ENCODE data around the gene RTL3. TPM values are rescaled to one million over a fixed set of nuclear protein-coding genes. Genes with fewer than 3 reads are reported as not detected.

Gene RTL3
- total RNA-seq, 1 donor from 2014 or later = not detected

DNA sequence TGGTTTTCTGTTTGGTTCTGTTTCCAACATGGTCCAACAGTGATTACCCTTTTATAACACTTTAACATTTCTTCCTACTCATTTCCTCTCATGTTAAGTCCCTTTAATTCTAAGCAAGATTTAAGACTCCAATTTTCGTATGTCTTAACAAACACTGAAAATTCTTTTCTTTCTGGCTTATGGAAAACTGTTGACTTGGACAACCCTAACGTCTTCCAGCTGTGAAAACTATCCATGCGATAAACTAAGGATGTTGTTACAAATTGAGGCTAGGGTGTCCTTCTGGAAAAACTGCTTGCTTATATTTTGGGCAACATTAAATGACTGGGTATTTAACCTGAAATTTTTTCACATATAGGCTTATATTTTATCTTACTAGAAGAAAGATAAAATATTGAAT lies 33.9 kb upstream of the RTL3 start:
- peaks cover 11% of the 10 kb centered on the region for H3K9me3 Mint-ChIP-seq (ENCODE audit: unreplicated experiment)
- no peak overlapping the region for H3K4me3 Mint-ChIP-seq (ENCODE audit: unreplicated experiment)
- no peak for DNase-seq (ENCODE audit: extremely low spot score, unreplicated experiment)
- H3K27me3 Mint-ChIP-seq (ENCODE audit: unreplicated experiment) = peaks cover 2% of the 10 kb centered on the region
- TF ChIP-seq CTCF (IDR thresholded peaks at IDR 0.05) = no peak
- H3K36me3 Mint-ChIP-seq (ENCODE audit: unreplicated experiment) = no peaks in the 10 kb centered on the region
- H3K27ac Mint-ChIP-seq (ENCODE audit: unreplicated experiment) = peak overlapping the region; percentile 7
- H3K4me1 Mint-ChIP-seq (ENCODE audit: unreplicated experiment) = peaks cover 21% of the 10 kb centered on the region

- H3K4me1 Mint-ChIP-seq (ENCODE audit: unreplicated experiment) = peaks cover 9% of the 10 kb centered on the region
- H3K27me3 Mint-ChIP-seq (ENCODE audit: unreplicated experiment) = peaks cover 6% of the 10 kb centered on the region
- H3K9me3 Mint-ChIP-seq (ENCODE audit: unreplicated experiment) = peaks cover 9% of the 10 kb centered on the region
- no peaks in the 10 kb centered on the region for H3K36me3 Mint-ChIP-seq (ENCODE audit: unreplicated experiment)
- H3K4me3 Mint-ChIP-seq (ENCODE audit: unreplicated experiment) = no peak overlapping the region
- DNase-seq (ENCODE audit: extremely low spot score, unreplicated experiment) = no peak
- no peak overlapping the region for H3K27ac Mint-ChIP-seq (ENCODE audit: unreplicated experiment)
- TF ChIP-seq CTCF (IDR thresholded peaks at IDR 0.05) = no peak
Measured at GRCh38 chrX:78687586-78687985, 28.5 kb upstream of the RTL3 start.

DNA sequence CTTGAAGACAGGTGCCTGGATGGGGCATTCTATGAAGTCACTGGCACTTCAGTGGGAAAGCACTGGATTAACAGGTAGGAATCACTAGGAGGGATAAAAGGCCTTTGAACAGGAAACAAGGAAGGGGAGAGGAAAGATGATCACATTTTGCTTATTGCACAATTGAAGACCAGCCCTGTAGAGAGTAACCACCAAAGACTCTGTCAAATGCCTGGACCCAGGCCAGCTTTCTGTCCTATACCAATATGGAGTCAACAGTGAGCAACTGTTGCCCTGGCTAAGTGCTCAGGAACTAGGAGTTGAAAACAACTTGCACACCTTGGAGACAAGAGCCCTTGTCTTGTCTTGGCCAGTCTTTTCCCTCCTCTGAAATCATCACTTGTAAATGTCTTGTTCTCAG lies 14.1 kb upstream of the RTL3 start:
- DNase-seq (ENCODE audit: extremely low spot score, unreplicated experiment) = no peak
- Mint-ChIP-seq H3K36me3 (ENCODE audit: unreplicated experiment) (no peaks in the 10 kb centered on the region), H3K27me3 (ENCODE audit: unreplicated experiment) (no peaks in the 10 kb centered on the region), H3K9me3 (ENCODE audit: unreplicated experiment) (peaks cover 9% of the 10 kb centered on the region), H3K4me3 (ENCODE audit: unreplicated experiment) (no peak overlapping the region), H3K27ac (ENCODE audit: unreplicated experiment) (no peak overlapping the region), H3K4me1 (ENCODE audit: unreplicated experiment) (no peaks in the 10 kb centered on the region)
- TF ChIP-seq CTCF (IDR thresholded peaks at IDR 0.05) = no peak

DNA sequence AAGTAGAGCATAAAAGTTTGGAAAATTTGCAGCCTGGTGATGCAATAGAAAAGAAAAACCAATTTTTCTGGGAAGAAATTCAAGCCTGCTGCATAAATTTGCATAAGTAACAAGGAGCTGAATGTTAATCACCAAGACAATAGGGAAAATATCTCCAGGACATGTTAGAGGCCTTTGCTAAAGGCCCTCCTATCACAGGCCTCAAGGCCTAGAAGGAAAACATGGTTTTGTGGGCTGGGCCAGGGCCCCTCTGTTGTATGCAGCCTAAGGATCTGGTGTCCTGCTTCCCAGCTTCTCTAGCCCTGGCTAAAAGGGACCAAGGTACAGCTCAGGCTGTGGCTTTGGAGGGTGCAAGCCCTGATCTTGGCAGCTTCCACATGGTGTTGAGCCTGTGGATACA lies 6.2 kb upstream of the RTL3 start:
- Mint-ChIP-seq H3K4me1 (ENCODE audit: unreplicated experiment) (peaks cover 18% of the 10 kb centered on the region), H3K27me3 (ENCODE audit: unreplicated experiment) (no peaks in the 10 kb centered on the region), H3K4me3 (ENCODE audit: unreplicated experiment) (no peak overlapping the region), H3K27ac (ENCODE audit: unreplicated experiment) (no peak overlapping the region), H3K9me3 (ENCODE audit: unreplicated experiment) (no peaks in the 10 kb centered on the region), H3K36me3 (ENCODE audit: unreplicated experiment) (no peaks in the 10 kb centered on the region)
- no peak for DNase-seq (ENCODE audit: extremely low spot score, unreplicated experiment)
- no peak for TF ChIP-seq CTCF (IDR thresholded peaks at IDR 0.05)

DNA sequence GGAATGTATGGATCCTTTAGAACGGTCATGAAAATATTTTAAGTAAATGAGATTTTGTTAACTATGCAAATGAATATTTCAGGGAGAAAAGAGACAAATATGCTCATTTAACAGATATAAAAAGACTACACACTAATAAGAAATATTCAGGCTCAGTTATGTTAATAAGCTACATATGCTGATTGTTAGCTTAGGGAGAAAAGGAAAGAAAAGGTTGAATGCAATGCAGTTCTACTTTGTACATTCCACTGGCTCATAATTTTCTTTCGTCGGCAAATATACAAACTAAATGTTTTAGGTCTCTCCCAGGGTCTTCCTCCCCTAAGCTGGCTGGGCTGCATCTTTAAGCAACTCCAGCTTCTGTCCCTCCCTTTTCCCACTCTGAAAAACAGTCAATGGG lies 2.7 kb upstream of the RTL3 start:
- DNase-seq (ENCODE audit: extremely low spot score, unreplicated experiment) = no peak
- no peak for TF ChIP-seq CTCF (IDR thresholded peaks at IDR 0.05)
- Mint-ChIP-seq H3K27me3 (ENCODE audit: unreplicated experiment) (no peaks in the 10 kb centered on the region), H3K4me1 (ENCODE audit: unreplicated experiment) (peaks cover 38% of the 10 kb centered on the region), H3K4me3 (ENCODE audit: unreplicated experiment) (no peak overlapping the region), H3K9me3 (ENCODE audit: unreplicated experiment) (no peaks in the 10 kb centered on the region), H3K27ac (ENCODE audit: unreplicated experiment) (peak overlapping the region; percentile 23), H3K36me3 (ENCODE audit: unreplicated experiment) (no peaks in the 10 kb centered on the region)
